ENCODE data around the gene CHCHD6. TPM values are rescaled to one million over a fixed set of nuclear protein-coding genes. Genes with fewer than 3 reads are reported as not detected.

CHCHD6 gene
- total and polyA plus RNA-seq, 2 of the 4 experiments (the other 2 are of a cell fraction), result 18.8 to 28.9 TPM

DNA sequence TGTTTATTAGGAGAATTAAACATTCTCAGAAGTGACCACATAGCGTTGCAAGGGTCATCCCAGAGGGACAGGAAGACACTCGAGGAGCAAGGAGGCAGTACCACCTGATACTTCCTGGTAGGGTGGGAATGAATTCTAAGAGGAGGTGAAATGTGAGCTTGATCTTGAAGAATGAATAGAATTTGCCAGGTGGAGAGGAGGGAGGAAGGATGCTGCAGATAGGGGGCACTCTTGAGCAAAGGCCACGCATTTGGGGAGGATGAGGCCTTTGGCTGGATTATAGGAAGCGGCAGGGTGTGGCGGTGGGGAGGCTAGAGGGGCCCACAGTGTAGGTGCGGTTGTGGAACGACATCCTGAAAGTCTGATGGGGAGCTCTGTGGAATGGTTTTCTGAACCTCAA is 33.5 kb downstream of the CHCHD6 start:
- POLR2A ChIA-PET (ENCODE audit: unreplicated experiment), result no interaction called here
- Histone ChIP-seq H3K4me3 (ENCODE audit: insufficient read depth, low read depth, low read length) (no peak overlapping the region), H2BK15ac (ENCODE audit: low read depth, low read length) (no peak overlapping the region), H4K91ac (ENCODE audit: insufficient read depth, low read depth, low read length) (no peak overlapping the region), H3K9me3 (ENCODE audit: control insufficient read depth, insufficient read depth, low read length) (no peaks in the 10 kb centered on the region), H3K9ac (ENCODE audit: low read depth, low read length) (no peak overlapping the region), H3K4me1 (ENCODE audit: control insufficient read depth, insufficient read depth, low read length) (peaks cover 2% of the 10 kb centered on the region; the same call in 1 of the 2 replicates), H2AFZ (replicated peaks; ENCODE audit: low read length, poor library complexity) (no peak overlapping the region), H4K5ac (ENCODE audit: low read depth, low read length) (no peak overlapping the region), H3K4me2 (ENCODE audit: low read depth, low read length) (no peak overlapping the region), H3K56ac (ENCODE audit: extremely low read depth, insufficient read depth, low read length) (peak overlapping the region; percentile 1; the same call in 1 of the 2 replicates), H3K9me1 (ENCODE audit: insufficient read depth, low read length) (peaks cover 8% of the 10 kb centered on the region; the same call in 1 of the 2 replicates), H3K27me3 (ENCODE audit: control insufficient read depth, insufficient read depth, low read length) (no peaks in the 10 kb centered on the region), H3K79me1 (ENCODE audit: low read depth in 1 of 2, low read length in 2 of 2) (no peaks in the 10 kb centered on the region; a peak in 1 of 4 replicates), H2AK5ac (ENCODE audit: low read depth, low read length) (no peak overlapping the region), H3K23ac (ENCODE audit: low read depth, low read length) (no peak overlapping the region), H3K4ac (ENCODE audit: low read depth, low read length) (no peak overlapping the region), H2BK5ac (ENCODE audit: low read depth, low read length, poor library complexity, severe bottlenecking) (no peak overlapping the region), H2AK9ac (replicated peaks; ENCODE audit: low read depth, low read length, poor library complexity) (no peak overlapping the region), H2BK120ac (ENCODE audit: low read depth, low read length) (no peak overlapping the region), H3K36me3 (ENCODE audit: control insufficient read depth, insufficient read depth, low read length) (peaks cover 4% of the 10 kb centered on the region), H3K27ac (ENCODE audit: insufficient read depth, low read length) (no peak overlapping the region), H3K18ac (ENCODE audit: low read depth, low read length) (no peak overlapping the region), H4K8ac (ENCODE audit: low read depth in 2 of 2, low read length in 2 of 2) (no peak overlapping the region), H3K14ac (replicated peaks; ENCODE audit: low read depth, low read length) (no peak overlapping the region), H4K20me1 (ENCODE audit: insufficient read depth, low read length) (no peaks in the 10 kb centered on the region), H2BK20ac (ENCODE audit: low read depth, low read length) (no peak overlapping the region)
- WGBS, 2 experiments (ENCODE audit: extremely low coverage in 2 of 2, insufficient read length in 1 of 2), result 98% methylated on average over 5 of the region's 7 CpGs; no CpG with 5 or more reads in 1 of the 2 experiments
- ATAC-seq (ENCODE audit: low read depth) (no peak), DNase-seq (no peak)
- dilution Hi-C loops (cut with HindIII; ENCODE audit: low sequenced_read_pairs, unreplicated experiment), result no loop called here
- CTCF ChIA-PET, result interaction anchor here (1.0 kb wide), 1 partner anchor 14 kb away, joined by 4 read pairs; no protein-coding TSS in a partner anchor
- no TSS peak for BruUV-seq (replicated peaks)
- no peak for TF ChIP-seq RAD21 (IDR thresholded peaks at IDR 0.05; ENCODE audit: low read length)
- no peak for TF ChIP-seq MXI1 (IDR thresholded peaks at IDR 0.05; ENCODE audit: borderline replicate concordance, low read depth, low read length)
- no peak for TF ChIP-seq BHLHE40 (IDR thresholded peaks at IDR 0.05; ENCODE audit: low read depth, low read length)
- no peak for TF ChIP-seq RFX5 (IDR thresholded peaks at IDR 0.05; ENCODE audit: low read depth, low read length)
- TF ChIP-seq POLR2A (IDR thresholded peaks at IDR 0.05; ENCODE audit: low read depth, low read length), result no peak
- TF ChIP-seq SMC3 (IDR thresholded peaks at IDR 0.05; ENCODE audit: low read depth, low read length), result no peak
- TF ChIP-seq CEBPB (IDR thresholded peaks at IDR 0.05; ENCODE audit: low read depth, low read length), result no peak
- TF ChIP-seq ELK1 (IDR thresholded peaks at IDR 0.05; ENCODE audit: borderline replicate concordance, low read depth, low read length), result no peak
- TF ChIP-seq USF2 (IDR thresholded peaks at IDR 0.05; ENCODE audit: low read depth, low read length), result no peak
- no peak for TF ChIP-seq NFE2L2 (IDR thresholded peaks at IDR 0.05; ENCODE audit: low read depth, low read length)
- TF ChIP-seq CTCF (conservative IDR thresholded peaks at IDR 0.05; ENCODE audit: low read depth, low read length), result no peak
- TF ChIP-seq RCOR1 (IDR thresholded peaks at IDR 0.05; ENCODE audit: insufficient replicate concordance, low read length), result no peak
- no peak for TF ChIP-seq FOS (IDR thresholded peaks at IDR 0.05; ENCODE audit: low read depth, low read length)
- TF ChIP-seq MAFK (IDR thresholded peaks at IDR 0.05; ENCODE audit: low read depth, low read length), result no peak
- TF ChIP-seq CHD1 (IDR thresholded peaks at IDR 0.05; ENCODE audit: low read depth, low read length), result no peak
- no peak for TF ChIP-seq MAZ (IDR thresholded peaks at IDR 0.05; ENCODE audit: borderline replicate concordance, low read depth, low read length)
- in situ Hi-C loops (cut with MboI; ENCODE audit: low sequenced_read_pairs), result no loop called here
- intact Hi-C loops (cut with micrococcal nuclease), result no loop called here

All from IMR-90 (cell line).